ENCODE data around the gene AGTR1. TPM values are rescaled to one million over a fixed set of nuclear protein-coding genes. Genes with fewer than 3 reads are reported as not detected.

AGTR1 gene
- total and polyA plus RNA-seq, 4 donors, result 30.0 to 52.2 (median 41.9) TPM

DNA sequence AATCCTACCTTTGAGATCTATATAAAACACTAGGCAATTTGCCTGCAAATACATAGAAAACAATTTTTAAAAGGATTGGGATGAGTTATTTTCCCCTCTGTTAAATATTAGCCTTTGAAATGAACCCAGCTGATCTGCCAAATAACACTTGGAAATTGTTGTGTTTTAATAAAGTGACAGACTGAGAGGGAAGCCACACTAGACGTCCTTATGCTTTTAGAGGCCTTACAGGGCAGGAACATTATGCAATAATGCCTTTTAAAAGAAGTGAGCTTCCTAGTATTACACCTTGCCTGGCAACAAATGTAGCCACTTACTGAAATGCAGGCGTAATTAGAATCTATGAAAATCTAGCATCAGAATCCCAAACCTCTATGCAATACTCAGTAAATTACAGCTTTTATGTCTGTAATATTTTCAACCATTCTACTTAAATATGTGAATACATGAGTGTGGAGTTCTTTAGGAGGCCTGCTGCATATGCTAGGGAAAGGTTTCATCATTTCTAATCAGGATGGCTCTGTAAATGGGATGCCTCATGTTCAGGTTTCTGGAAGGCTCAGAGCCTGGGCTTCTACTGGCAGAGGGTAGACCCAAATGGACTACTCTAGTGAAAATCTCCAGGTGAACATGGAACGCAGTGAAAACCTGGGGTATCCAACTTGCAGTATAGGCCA, 20.3 kb downstream of the AGTR1 start:
- peak overlapping the region in 1 of 2 donors; percentile 58 for H3K9ac ChIP-seq (ENCODE audit: low read depth in 1 of 2, low read length in 2 of 2)
- H3K4me3 ChIP-seq (ENCODE audit: low read depth in 1 of 3, low read length in 3 of 3), result no peak overlapping the region
- H3K4me1 ChIP-seq (ENCODE audit: control insufficient read depth in 4 of 4, insufficient read depth in 4 of 4, low read length in 3 of 4), result peaks cover 7 to 55% (median 39%) of the 10 kb centered on the region in 4 donors
- no peaks in the 10 kb centered on the region for H3K9me3 ChIP-seq (ENCODE audit: control insufficient read depth in 4 of 4, low read length in 3 of 4)
- H3K27ac ChIP-seq (ENCODE audit: low read depth in 1 of 2, low read length in 2 of 2), result peak overlapping the region; percentile 17 to 75
- no peaks in the 10 kb centered on the region for H3K27me3 ChIP-seq (ENCODE audit: control insufficient read depth in 4 of 4, insufficient read depth in 4 of 4, low read length in 3 of 4)
- TF ChIP-seq RAD21 (IDR thresholded peaks at IDR 0.05), result peak in 1 of 2 donors; percentile 41
- no peak for TF ChIP-seq EGR1 (IDR thresholded peaks at IDR 0.05; ENCODE audit: low read depth in 2 of 2)
- no peak for TF ChIP-seq HNF4G (IDR thresholded peaks at IDR 0.05)
- TF ChIP-seq, protein P1, sequence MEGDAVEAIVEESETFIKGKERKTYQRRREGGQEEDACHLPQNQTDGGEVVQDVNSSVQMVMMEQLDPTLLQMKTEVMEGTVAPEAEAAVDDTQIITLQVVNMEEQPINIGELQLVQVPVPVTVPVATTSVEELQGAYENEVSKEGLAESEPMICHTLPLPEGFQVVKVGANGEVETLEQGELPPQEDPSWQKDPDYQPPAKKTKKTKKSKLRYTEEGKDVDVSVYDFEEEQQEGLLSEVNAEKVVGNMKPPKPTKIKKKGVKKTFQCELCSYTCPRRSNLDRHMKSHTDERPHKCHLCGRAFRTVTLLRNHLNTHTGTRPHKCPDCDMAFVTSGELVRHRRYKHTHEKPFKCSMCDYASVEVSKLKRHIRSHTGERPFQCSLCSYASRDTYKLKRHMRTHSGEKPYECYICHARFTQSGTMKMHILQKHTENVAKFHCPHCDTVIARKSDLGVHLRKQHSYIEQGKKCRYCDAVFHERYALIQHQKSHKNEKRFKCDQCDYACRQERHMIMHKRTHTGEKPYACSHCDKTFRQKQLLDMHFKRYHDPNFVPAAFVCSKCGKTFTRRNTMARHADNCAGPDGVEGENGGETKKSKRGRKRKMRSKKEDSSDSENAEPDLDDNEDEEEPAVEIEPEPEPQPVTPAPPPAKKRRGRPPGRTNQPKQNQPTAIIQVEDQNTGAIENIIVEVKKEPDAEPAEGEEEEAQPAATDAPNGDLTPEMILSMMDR (IDR thresholded peaks at IDR 0.05; ENCODE audit: low read depth, low read length, missing input control), result no peak
- no peak for TF ChIP-seq TAF1 (conservative IDR thresholded peaks at IDR 0.05)
- no peak for TF ChIP-seq GABPA (IDR thresholded peaks at IDR 0.05 in 1 of 2, conservative IDR thresholded peaks at IDR 0.05 in 1 of 2)
- TF ChIP-seq HNF4A (conservative IDR thresholded peaks at IDR 0.05), result peak in 1 of 2 donors; percentile 42
- TF ChIP-seq, protein P2, sequence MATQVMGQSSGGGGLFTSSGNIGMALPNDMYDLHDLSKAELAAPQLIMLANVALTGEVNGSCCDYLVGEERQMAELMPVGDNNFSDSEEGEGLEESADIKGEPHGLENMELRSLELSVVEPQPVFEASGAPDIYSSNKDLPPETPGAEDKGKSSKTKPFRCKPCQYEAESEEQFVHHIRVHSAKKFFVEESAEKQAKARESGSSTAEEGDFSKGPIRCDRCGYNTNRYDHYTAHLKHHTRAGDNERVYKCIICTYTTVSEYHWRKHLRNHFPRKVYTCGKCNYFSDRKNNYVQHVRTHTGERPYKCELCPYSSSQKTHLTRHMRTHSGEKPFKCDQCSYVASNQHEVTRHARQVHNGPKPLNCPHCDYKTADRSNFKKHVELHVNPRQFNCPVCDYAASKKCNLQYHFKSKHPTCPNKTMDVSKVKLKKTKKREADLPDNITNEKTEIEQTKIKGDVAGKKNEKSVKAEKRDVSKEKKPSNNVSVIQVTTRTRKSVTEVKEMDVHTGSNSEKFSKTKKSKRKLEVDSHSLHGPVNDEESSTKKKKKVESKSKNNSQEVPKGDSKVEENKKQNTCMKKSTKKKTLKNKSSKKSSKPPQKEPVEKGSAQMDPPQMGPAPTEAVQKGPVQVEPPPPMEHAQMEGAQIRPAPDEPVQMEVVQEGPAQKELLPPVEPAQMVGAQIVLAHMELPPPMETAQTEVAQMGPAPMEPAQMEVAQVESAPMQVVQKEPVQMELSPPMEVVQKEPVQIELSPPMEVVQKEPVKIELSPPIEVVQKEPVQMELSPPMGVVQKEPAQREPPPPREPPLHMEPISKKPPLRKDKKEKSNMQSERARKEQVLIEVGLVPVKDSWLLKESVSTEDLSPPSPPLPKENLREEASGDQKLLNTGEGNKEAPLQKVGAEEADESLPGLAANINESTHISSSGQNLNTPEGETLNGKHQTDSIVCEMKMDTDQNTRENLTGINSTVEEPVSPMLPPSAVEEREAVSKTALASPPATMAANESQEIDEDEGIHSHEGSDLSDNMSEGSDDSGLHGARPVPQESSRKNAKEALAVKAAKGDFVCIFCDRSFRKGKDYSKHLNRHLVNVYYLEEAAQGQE (IDR thresholded peaks at IDR 0.05), result no peak
- TF ChIP-seq YY1 (IDR thresholded peaks at IDR 0.05), result peak; percentile 24
- TF ChIP-seq JUND (IDR thresholded peaks at IDR 0.05), result no peak
- peak; percentile 42 to 48 for TF ChIP-seq RXRA (IDR thresholded peaks at IDR 0.05)
- WGBS, result 37% methylated on average over 3 of the region's 3 CpGs
- DNase-seq (ENCODE audit: low spot score), result no peak
- H3K36me3 ChIP-seq (ENCODE audit: control insufficient read depth in 4 of 4, insufficient read depth in 3 of 4, low read depth in 1 of 4, low read length in 3 of 4), result no peaks in the 10 kb centered on the region

DNA sequence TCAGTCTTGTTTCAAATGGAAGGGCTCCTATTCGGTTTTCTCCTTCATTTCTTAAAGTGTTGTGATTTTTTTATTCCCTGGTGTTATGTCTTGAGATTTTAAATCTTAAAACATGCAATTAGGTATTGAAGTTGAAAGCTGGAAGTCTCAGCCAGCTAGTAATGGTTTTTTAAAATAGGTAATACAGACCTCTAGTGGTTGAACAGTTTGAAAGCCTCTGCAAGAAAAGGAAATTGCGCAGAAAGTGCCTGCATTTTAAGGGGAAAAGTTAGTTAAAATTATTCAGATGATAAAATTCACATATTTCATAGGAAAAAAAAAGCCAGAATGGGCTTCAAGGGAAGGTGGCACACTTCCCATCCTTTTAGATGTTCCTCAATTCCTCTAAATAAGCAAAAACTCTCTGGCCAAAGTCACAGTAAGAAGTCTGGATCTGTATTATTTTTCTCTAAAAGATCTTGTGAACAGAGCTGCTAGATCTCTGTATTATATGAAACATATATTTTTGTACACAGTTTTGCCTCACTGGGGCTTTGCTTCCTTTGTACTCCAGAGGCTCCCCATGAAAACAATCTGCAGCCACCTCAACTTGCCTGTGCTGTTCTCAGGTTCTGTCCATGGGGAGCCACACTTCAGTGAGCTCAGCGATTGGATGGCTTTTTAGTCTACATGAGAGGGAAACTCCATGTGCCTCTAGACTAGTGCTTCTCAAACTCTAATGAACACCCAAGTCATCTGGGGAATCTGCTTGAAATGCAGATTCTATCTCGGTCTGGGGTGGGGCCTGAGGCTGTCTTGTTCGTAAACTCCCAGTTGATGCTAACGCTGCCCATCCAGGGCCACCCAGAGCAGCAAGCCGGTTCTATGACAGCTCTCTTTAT, 21.5 kb downstream of the AGTR1 start:
- Histone ChIP-seq H3K36me3 (ENCODE audit: control insufficient read depth in 4 of 4, insufficient read depth in 3 of 4, low read depth in 1 of 4, low read length in 3 of 4) (no peaks in the 10 kb centered on the region), H3K9me3 (ENCODE audit: control insufficient read depth in 4 of 4, low read length in 3 of 4) (no peaks in the 10 kb centered on the region), H3K4me1 (ENCODE audit: control insufficient read depth in 4 of 4, insufficient read depth in 4 of 4, low read length in 3 of 4) (peaks cover 7 to 52% (median 36%) of the 10 kb centered on the region in 4 donors), H3K9ac (ENCODE audit: low read depth in 1 of 2, low read length in 2 of 2) (peak overlapping the region in 1 of 2 donors; percentile 10), H3K27ac (ENCODE audit: low read depth in 1 of 2, low read length in 2 of 2) (peak overlapping the region in 1 of 2 donors; percentile 40), H3K27me3 (ENCODE audit: control insufficient read depth in 4 of 4, insufficient read depth in 4 of 4, low read length in 3 of 4) (no peaks in the 10 kb centered on the region), H3K4me3 (ENCODE audit: low read depth in 1 of 3, low read length in 3 of 3) (no peak overlapping the region)
- no peak for TF ChIP-seq TAF1 (conservative IDR thresholded peaks at IDR 0.05)
- TF ChIP-seq RAD21 (IDR thresholded peaks at IDR 0.05), result peak; percentile 76 to 78
- no peak for TF ChIP-seq NR2F2 (IDR thresholded peaks at IDR 0.05)
- no peak for TF ChIP-seq YY1 (IDR thresholded peaks at IDR 0.05)
- TF ChIP-seq GABPA (IDR thresholded peaks at IDR 0.05 in 1 of 2, conservative IDR thresholded peaks at IDR 0.05 in 1 of 2), result no peak
- TF ChIP-seq, protein P1 (IDR thresholded peaks at IDR 0.05; ENCODE audit: low read depth, low read length, missing input control), result peak; percentile 39
- TF ChIP-seq HNF4A (conservative IDR thresholded peaks at IDR 0.05), result no peak
- no peak for TF ChIP-seq JUND (IDR thresholded peaks at IDR 0.05)
- TF ChIP-seq EGR1 (IDR thresholded peaks at IDR 0.05; ENCODE audit: low read depth in 2 of 2), result no peak
- TF ChIP-seq SP1 (IDR thresholded peaks at IDR 0.05), result no peak
- TF ChIP-seq FOXA2 (IDR thresholded peaks at IDR 0.05), result no peak
- DNase-seq (ENCODE audit: low spot score), result no peak
- WGBS, result 65% methylated on average over 7 of the region's 7 CpGs
